ENCODE data around the gene MCTP1. TPM values are rescaled to one million over a fixed set of nuclear protein-coding genes. Genes with fewer than 3 reads are reported as not detected.

MCTP1 gene
- total RNA-seq, 4 donors from 2014 or later: 3.3 to 31.4 (median 13.4) TPM

- WGBS, 2 donors (ENCODE audit: low coverage in 1 of 2): 68 to 75% methylated on average over 4 of the region's 4 CpGs
- no peaks in the 10 kb centered on the region for H3K9me3 ChIP-seq
- in situ Hi-C loops (cut with MboI; ENCODE audit: low pct_ligation_motif_present in 1 of 4, low pct_unique_long_range_greater_than_20kb in 1 of 4, low sequenced_read_pairs in 3 of 4): no loop called here
- intact Hi-C loops (cut with DNase I; ENCODE audit: low total_unique reads): no loop called here
- no peaks in the 10 kb centered on the region for H3K27me3 ChIP-seq
- no peak for TF ChIP-seq CTCF (IDR thresholded peaks at IDR 0.05)
- no peak for TF ChIP-seq POLR2A (IDR thresholded peaks at IDR 0.05)
- no peak for TF ChIP-seq EP300 (IDR thresholded peaks at IDR 0.05; ENCODE audit: low read depth)
- no peak for TF ChIP-seq POLR2AphosphoS5 (IDR thresholded peaks at IDR 0.05)
- no peak for DNase-seq
- no peak overlapping the region for H3K27ac ChIP-seq
- no peaks in the 10 kb centered on the region for H3K4me1 ChIP-seq
- H3K4me3 ChIP-seq: no peak overlapping the region
- H3K36me3 ChIP-seq: no peaks in the 10 kb centered on the region
These were observed 300.9 kb downstream of the MCTP1 start for GRCh38 chr5:94983861-94984535.

DNA sequence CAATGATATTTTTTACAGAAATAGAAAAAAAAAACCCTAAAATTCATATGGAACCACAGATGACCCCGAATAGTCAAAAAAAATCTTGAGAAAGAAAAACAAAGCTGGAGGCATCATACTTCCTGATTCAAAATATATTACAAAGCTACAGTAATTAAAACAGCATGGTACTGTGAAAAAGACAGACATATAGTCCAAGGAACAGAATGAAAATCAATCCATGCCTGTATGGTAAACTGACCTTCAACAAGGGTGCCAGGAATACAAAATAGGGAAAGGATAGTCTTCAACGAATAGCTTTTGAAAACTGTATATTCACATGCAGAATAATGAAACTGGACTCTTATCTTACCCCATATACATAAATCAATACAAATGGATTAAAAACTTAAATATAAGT is 307.5 kb downstream of the MCTP1 start:
- in situ Hi-C loops (cut with MboI; ENCODE audit: low pct_ligation_motif_present in 1 of 4, low pct_unique_long_range_greater_than_20kb in 1 of 4, low sequenced_read_pairs in 3 of 4): no loop called here
- WGBS, 2 donors (ENCODE audit: low coverage in 1 of 2): 35 to 36% methylated on average over 2 of the region's 2 CpGs
- intact Hi-C loops (cut with DNase I; ENCODE audit: low total_unique reads): loop anchor here (5.0 kb wide), 1 partner anchor 145 kb away; no protein-coding TSS in a partner anchor

DNA sequence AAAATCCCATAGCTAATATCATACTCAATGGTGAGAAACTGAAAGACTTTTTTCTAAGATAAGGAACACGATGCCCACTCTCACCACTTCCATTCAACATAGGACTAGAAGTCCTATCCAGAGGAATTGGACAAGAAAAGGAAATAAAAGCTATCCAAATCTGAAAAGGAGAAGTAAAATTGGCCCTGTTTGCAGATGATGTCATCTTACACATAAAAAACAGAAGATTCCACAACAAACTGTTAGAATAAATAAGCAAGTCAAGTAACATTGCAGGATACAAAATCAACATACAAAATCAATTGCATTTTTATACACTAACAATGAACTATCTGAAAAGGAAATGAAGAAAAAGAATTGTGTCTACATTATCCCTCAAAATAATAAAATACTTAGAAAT is 308.0 kb downstream of the MCTP1 start:
- intact Hi-C loops (cut with DNase I; ENCODE audit: low total_unique reads): loop anchor here (5.0 kb wide), 1 partner anchor 145 kb away; no protein-coding TSS in a partner anchor
- DNase-seq: no peak
- TF ChIP-seq EP300 (IDR thresholded peaks at IDR 0.05; ENCODE audit: low read depth) (no peak), CTCF (IDR thresholded peaks at IDR 0.05) (no peak), POLR2AphosphoS5 (IDR thresholded peaks at IDR 0.05) (no peak), POLR2A (IDR thresholded peaks at IDR 0.05) (no peak)
- H3K4me3 ChIP-seq: no peak overlapping the region
- no peaks in the 10 kb centered on the region for H3K36me3 ChIP-seq
- 78 to 85% methylated on average over 1 of the region's 1 CpG for WGBS, 2 donors (ENCODE audit: low coverage in 1 of 2)
- H3K27me3 ChIP-seq: no peaks in the 10 kb centered on the region
- peaks cover 5 to 11% of the 10 kb centered on the region in 2 donors for H3K9me3 ChIP-seq
- in situ Hi-C loops (cut with MboI; ENCODE audit: low pct_ligation_motif_present in 1 of 4, low pct_unique_long_range_greater_than_20kb in 1 of 4, low sequenced_read_pairs in 3 of 4): no loop called here
- no peaks in the 10 kb centered on the region for H3K4me1 ChIP-seq
- H3K27ac ChIP-seq: no peak overlapping the region

More for the DNA sequence above, 307.5 kb downstream of the MCTP1 start:
- no peak for TF ChIP-seq CTCF (IDR thresholded peaks at IDR 0.05)
- no peak for TF ChIP-seq POLR2A (IDR thresholded peaks at IDR 0.05)
- TF ChIP-seq EP300 (IDR thresholded peaks at IDR 0.05; ENCODE audit: low read depth): no peak
- no peak for TF ChIP-seq POLR2AphosphoS5 (IDR thresholded peaks at IDR 0.05)
- DNase-seq: no peak
- Histone ChIP-seq H3K36me3 (no peaks in the 10 kb centered on the region), H3K9me3 (peaks cover 5 to 11% of the 10 kb centered on the region in 2 donors), H3K4me3 (no peak overlapping the region), H3K27me3 (no peaks in the 10 kb centered on the region), H3K4me1 (no peaks in the 10 kb centered on the region), H3K27ac (no peak overlapping the region)

- 86 to 93% methylated on average over 1 of the region's 1 CpG for WGBS, 2 donors (ENCODE audit: low coverage in 1 of 2)
- DNase-seq: no peak
- Histone ChIP-seq H3K27ac (no peak overlapping the region), H3K9me3 (peaks cover 0 to under 1% of the 10 kb centered on the region in 2 donors), H3K4me3 (no peak overlapping the region), H3K27me3 (no peaks in the 10 kb centered on the region), H3K36me3 (no peaks in the 10 kb centered on the region), H3K4me1 (no peaks in the 10 kb centered on the region)
- in situ Hi-C loops (cut with MboI; ENCODE audit: low pct_ligation_motif_present in 1 of 4, low pct_unique_long_range_greater_than_20kb in 1 of 4, low sequenced_read_pairs in 3 of 4) (loop anchor here in 3 of 4 donors (25.0 kb wide), 2 partner anchors 265 to 290 kb away; no protein-coding TSS in a partner anchor), intact Hi-C loops (cut with DNase I; ENCODE audit: low total_unique reads) (no loop called here)
- TF ChIP-seq CTCF (IDR thresholded peaks at IDR 0.05) (no peak), POLR2AphosphoS5 (IDR thresholded peaks at IDR 0.05) (no peak), POLR2A (IDR thresholded peaks at IDR 0.05) (no peak), EP300 (IDR thresholded peaks at IDR 0.05; ENCODE audit: low read depth) (no peak)
These were observed 312.6 kb downstream of the MCTP1 start for GRCh38 chr5:94972268-94972667.

Measured in transverse colon (tissue), 4 donors.